Suprapubic skin (tissue), 4 donors: ENCODE data around the gene FAM9C. TPM values are rescaled to one million over a fixed set of nuclear protein-coding genes. Genes with fewer than 3 reads are reported as not detected.
"Not testable (repeated sequence)": the region's sequence is repeated elsewhere in the genome, so short reads cannot be mapped to it uniquely, and the experiment has no call there.

Source experiments
- DNase-seq, 2 donors: peaks; one replicate each; pipeline ENCODE4 v3.0.0-alpha.2; 2019; ENCODE audit warnings: low spot score in 2 of 2
- H3K27ac ChIP-seq: fragments of 200-600 bp; sonication (generic); one replicate; pipeline ENCODE4 v1.5.1; 2019
- H3K27me3 ChIP-seq: fragments of 200-600 bp; sonication (generic); one replicate; pipeline ENCODE4 v1.5.1; 2019
- H3K36me3 ChIP-seq: fragments of 200-600 bp; sonication (generic); one replicate; pipeline ENCODE4 v1.5.1; 2019
- H3K4me1 ChIP-seq: fragments of 200-600 bp; sonication (generic); one replicate; pipeline ENCODE4 v1.5.1; 2019
- H3K4me3 ChIP-seq: fragments of 200-600 bp; sonication (generic); one replicate; pipeline ENCODE4 v1.5.1; 2019; ENCODE audit warnings: mild to moderate bottlenecking
- H3K9me3 ChIP-seq: fragments of 200-600 bp; sonication (generic); one replicate; pipeline ENCODE4 v1.5.1; 2019
- CTCF ChIP-seq, 2 donors: fragments of 200-600 bp in 1 of 2; fragments of 450-650 bp in 1 of 2; sonication (generic) in 1 of 2; IDR thresholded peaks; one replicate each; pipeline ENCODE4 v1.5.1; 2016 to 2019; ENCODE audit warnings: antibody characterized with exemption in 2 of 2, mild to moderate bottlenecking in 1 of 2, moderate library complexity in 1 of 2
- EP300 ChIP-seq: sonication (generic); formaldehyde crosslinking; IDR thresholded peaks from one replicate; pipeline ENCODE4 v1.6.1; 2017; ENCODE audit warnings: antibody characterized with exemption
- POLR2A ChIP-seq, 2 donors: fragments of 450-650 bp; IDR thresholded peaks; one replicate each; pipeline ENCODE4 v1.6.1; 2017; ENCODE audit warnings: antibody characterized with exemption in 2 of 2, mild to moderate bottlenecking in 2 of 2, moderate library complexity in 2 of 2
- POLR2AphosphoS5 ChIP-seq, 3 donors: sonication (generic); formaldehyde crosslinking; IDR thresholded peaks; one replicate each; pipeline ENCODE4 v1.6.1; 2017; ENCODE audit warnings: antibody characterized with exemption in 3 of 3
- WGBS: methylation state at CpG from one replicate; pipeline ENCODE4 v1.1.5; 2018; 5-methylcytosine and 5-hydroxymethylcytosine counted together
- total RNA-seq, 4 donors: library from RNA; depleted of rRNA; stranded (reverse); fragments of >200 nt; gene quantifications; one replicate each; pipeline ENCODE4 v1.1.0, GENCODE V29; 2016

FAM9C gene
- total RNA-seq, 4 donors from 2014 or later = not detected

DNA sequence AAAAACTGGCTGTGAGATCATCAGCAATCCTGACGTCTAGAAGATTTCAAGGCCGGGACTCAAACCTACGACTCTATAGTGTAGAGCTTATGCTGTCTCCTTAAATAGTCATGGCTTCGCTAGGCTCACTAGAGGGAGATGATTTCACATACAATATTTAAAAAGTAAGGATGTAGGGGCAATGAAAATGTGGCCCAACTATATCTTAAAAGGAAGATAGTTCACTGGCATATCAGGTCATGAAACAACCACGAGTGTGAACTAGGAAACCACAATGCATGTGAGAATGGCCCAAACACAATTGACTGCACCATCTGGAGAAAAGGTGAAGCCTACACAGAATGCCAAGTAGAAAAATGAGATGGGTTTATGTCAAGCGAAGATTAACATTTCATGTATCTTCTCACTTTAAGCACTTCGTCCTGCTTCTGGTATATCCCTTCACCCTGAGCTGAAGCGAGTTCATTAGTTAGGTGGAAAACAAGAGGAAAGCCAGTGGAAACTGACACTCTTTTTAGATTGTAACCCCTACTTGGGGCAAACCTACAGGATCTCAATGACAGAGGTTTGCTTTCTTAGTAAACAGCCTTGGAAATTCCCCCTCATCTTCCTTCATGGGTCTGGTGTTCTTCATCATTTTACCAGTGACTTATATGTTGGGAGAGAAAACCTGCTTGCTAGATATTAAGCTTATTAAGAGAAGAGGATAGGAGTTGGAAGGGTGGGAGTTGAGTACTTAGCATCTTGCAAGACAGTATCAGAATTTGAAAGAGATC, 17.4 kb downstream of the FAM9C start:
- no peaks in the 10 kb centered on the region for H3K27me3 ChIP-seq
- H3K4me3 ChIP-seq = no peak overlapping the region
- no peaks in the 10 kb centered on the region for H3K36me3 ChIP-seq
- no peaks in the 10 kb centered on the region for H3K9me3 ChIP-seq
- TF ChIP-seq POLR2AphosphoS5 (IDR thresholded peaks at IDR 0.05) (no peak), EP300 (no peak), CTCF (IDR thresholded peaks at IDR 0.05) (no peak)
- WGBS = 80% methylated on average over 8 of the region's 8 CpGs
- DNase-seq = no peak
- H3K27ac ChIP-seq = no peak overlapping the region
- H3K4me1 ChIP-seq = peaks cover 20% of the 10 kb centered on the region

DNA sequence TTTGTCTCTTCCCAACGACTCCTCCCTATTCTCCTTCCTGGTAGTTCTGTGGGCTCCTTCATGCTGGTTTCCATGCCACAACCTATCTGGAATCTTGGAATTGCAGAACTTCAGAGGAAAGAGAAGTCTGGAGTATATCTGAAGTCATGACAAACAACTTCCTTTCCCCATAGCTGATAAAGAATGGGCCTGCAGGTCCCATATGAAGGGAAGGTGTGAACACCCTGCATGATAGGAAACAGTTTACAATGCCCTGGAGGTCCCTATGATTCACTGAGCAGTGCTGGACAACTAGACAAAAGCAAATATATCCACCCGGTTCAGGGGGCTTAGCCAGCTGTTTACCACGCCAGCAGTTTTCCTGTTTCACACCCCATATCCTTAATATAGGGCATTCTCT, 19.4 kb downstream of the FAM9C start:
- H3K4me1 ChIP-seq = peaks cover 13% of the 10 kb centered on the region
- no peak for DNase-seq
- TF ChIP-seq CTCF (IDR thresholded peaks at IDR 0.05) (no peak), POLR2A (IDR thresholded peaks at IDR 0.05) (no peak), POLR2AphosphoS5 (IDR thresholded peaks at IDR 0.05) (no peak), EP300 (no peak)
- H3K36me3 ChIP-seq = no peaks in the 10 kb centered on the region
- no peaks in the 10 kb centered on the region for H3K9me3 ChIP-seq
- no peak overlapping the region for H3K27ac ChIP-seq
- H3K4me3 ChIP-seq = no peak overlapping the region
- no peaks in the 10 kb centered on the region for H3K27me3 ChIP-seq
- 78% methylated on average over 3 of the region's 3 CpGs for WGBS

DNA sequence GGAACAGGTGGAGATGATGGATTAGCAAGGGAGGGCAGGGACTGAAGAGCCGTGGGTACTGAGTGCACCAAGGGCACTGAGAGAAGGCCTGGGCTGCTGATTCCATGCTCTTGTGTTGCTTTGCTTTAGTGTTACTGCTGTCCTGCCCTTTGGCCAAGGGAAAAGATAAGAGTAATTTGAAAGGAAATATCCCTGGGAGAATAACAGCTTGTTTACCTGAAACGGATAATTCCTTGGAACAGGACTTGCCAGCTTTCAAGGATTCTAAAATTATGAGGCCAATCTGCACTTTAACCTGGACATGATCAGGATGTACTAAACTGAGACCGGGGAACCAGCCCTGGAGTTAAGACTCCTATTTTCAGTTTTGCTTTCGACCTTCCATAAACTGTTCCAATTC, 20.4 kb downstream of the FAM9C start:
- H3K4me1 ChIP-seq = peaks cover 5% of the 10 kb centered on the region
- no peak for TF ChIP-seq EP300
- no peak for TF ChIP-seq CTCF (IDR thresholded peaks at IDR 0.05)
- TF ChIP-seq POLR2A (IDR thresholded peaks at IDR 0.05) = no peak
- TF ChIP-seq POLR2AphosphoS5 (IDR thresholded peaks at IDR 0.05) = no peak
- H3K4me3 ChIP-seq = no peak overlapping the region
- no peak overlapping the region for H3K27ac ChIP-seq
- no peak for DNase-seq
- WGBS = 91% methylated on average over 4 of the region's 4 CpGs
- H3K9me3 ChIP-seq = no peaks in the 10 kb centered on the region
- H3K27me3 ChIP-seq = no peaks in the 10 kb centered on the region
- H3K36me3 ChIP-seq = no peaks in the 10 kb centered on the region

- Histone ChIP-seq H3K36me3 (no peaks in the 10 kb centered on the region), H3K9me3 (no peaks in the 10 kb centered on the region), H3K27me3 (no peaks in the 10 kb centered on the region), H3K4me3 (no peak overlapping the region), H3K4me1 (peaks cover under 1% of the 10 kb centered on the region), H3K27ac (no peak overlapping the region)
- TF ChIP-seq POLR2AphosphoS5 (IDR thresholded peaks at IDR 0.05) (no peak), EP300 (no peak), CTCF (IDR thresholded peaks at IDR 0.05) (no peak), POLR2A (IDR thresholded peaks at IDR 0.05) (no peak)
- DNase-seq = no peak
- WGBS = 82% methylated on average over 3 of the region's 3 CpGs
These were observed 20.9 kb downstream of the FAM9C start for GRCh38 chrX:13023567-13023966.

DNA sequence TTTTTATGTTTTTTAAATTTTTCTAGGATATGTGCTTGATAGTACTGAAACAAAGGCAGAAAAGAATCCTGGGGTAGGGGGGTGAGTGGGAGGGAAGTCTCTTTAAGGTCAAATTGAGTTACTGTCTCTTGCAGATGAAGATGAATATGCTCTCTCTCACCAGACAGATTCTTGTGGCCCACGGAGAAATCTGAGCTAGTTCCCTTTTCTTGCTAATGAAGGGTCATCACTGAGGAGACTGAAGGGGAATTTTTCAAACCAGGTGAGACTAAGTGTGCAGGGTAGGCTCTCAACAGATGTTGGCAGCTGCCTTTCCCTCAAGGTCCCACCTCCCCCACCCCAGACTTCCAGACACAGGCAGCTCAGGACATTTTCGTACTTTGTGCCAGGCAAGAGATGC, 21.5 kb downstream of the FAM9C start:
- 57% methylated on average over 2 of the region's 2 CpGs for WGBS
- no peaks in the 10 kb centered on the region for H3K27me3 ChIP-seq

GRCh38 chrX:13016731-13017130, 27.7 kb downstream of the FAM9C start:
- H3K27ac ChIP-seq, H3K4me1 ChIP-seq, H3K9me3 ChIP-seq, H3K27me3 ChIP-seq, H3K4me3 ChIP-seq, DNase-seq, H3K36me3 ChIP-seq: not testable (repeated sequence)
- 76% methylated on average over 6 of the region's 6 CpGs for WGBS

More for the DNA sequence above, 21.5 kb downstream of the FAM9C start:
- Histone ChIP-seq H3K4me3 (no peak overlapping the region), H3K36me3 (no peaks in the 10 kb centered on the region), H3K4me1 (no peaks in the 10 kb centered on the region), H3K9me3 (no peaks in the 10 kb centered on the region), H3K27ac (no peak overlapping the region)
- TF ChIP-seq POLR2AphosphoS5 (IDR thresholded peaks at IDR 0.05) (no peak), EP300 (no peak), POLR2A (IDR thresholded peaks at IDR 0.05) (no peak), CTCF (IDR thresholded peaks at IDR 0.05) (no peak)
- DNase-seq = no peak
